ENCODE results near the gene ASPRV1. TPM values are rescaled to one million over a fixed set of nuclear protein-coding genes. Genes with fewer than 3 reads are reported as not detected.

ASPRV1 gene
- total and polyA plus RNA-seq, 2 donors from 2014 or later, result 1.6 to 2.1 TPM

DNA sequence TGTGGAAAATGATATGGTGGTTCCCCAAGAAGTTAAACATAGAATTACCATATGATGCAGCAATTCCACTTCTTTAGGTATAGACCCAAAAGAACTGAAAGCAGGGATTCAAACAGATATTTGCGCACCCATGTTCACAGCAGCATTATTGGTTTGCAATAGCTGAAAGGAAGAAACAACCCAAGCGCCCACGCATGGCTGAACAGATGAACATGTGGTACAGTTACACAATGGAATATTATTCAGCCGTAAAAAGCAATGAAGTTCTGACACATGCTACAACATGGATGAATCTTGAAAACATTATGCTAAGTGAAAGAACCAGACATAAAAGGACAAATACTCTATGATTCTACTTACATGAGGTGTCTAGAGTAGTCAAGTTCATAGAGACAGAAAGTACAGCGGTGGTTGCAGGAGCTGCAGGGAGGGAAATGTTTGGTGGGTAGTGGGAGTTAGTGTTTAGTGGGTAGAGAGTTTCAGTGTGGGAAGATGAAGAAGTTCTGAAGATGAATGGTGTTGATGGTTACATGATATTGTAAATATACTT lies 26.7 kb upstream of the ASPRV1 start:
- Histone ChIP-seq H3K27ac (ENCODE audit: low read depth in 2 of 2, low read length in 2 of 2) (no peak overlapping the region), H3K36me3 (ENCODE audit: control insufficient read depth in 2 of 3, insufficient read depth in 3 of 3, low read length in 3 of 3) (no peaks in the 10 kb centered on the region), H3K9ac (ENCODE audit: low read length in 3 of 3) (no peak overlapping the region), H3K4me1 (ENCODE audit: control insufficient read depth in 2 of 3, insufficient read depth in 2 of 3, low read depth in 1 of 3, low read length in 3 of 3) (no peaks in the 10 kb centered on the region), H3K4me3 (ENCODE audit: low read length in 3 of 3) (no peak overlapping the region), H3K27me3 (ENCODE audit: control insufficient read depth, insufficient read depth, low read length) (no peaks in the 10 kb centered on the region), H3K9me3 (ENCODE audit: control insufficient read depth in 2 of 3, insufficient read depth in 1 of 3, low read length in 3 of 3) (no peaks in the 10 kb centered on the region)
- TF ChIP-seq CTCF (IDR thresholded peaks at IDR 0.05; ENCODE audit: borderline replicate concordance, extremely low read depth, insufficient read depth), result no peak
- intact Hi-C loops (cut with DNase I), result no loop called here
- FAIRE-seq (no peak), DNase-seq (no peak)

DNA sequence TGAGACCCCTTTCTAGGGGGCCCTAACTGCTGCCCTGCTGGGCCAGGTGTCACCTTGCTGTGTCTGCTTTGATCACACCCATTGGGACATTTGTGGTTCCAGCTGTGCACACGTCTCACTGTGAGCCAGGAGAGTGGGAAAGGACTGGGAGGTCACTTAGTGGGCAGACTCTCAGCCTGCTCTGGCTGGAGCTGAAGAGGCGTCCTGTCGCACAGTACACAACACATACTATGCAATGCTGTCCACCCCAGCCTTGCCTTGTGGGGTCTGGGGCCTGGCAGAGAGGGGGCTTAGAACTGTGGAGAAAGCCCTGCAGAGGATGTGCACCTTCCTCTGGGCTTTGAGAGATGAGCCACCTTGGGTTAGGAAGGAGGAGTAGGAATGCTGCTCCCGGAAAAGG lies 25.3 kb upstream of the ASPRV1 start:
- H3K9me3 ChIP-seq (ENCODE audit: control insufficient read depth in 2 of 3, insufficient read depth in 1 of 3, low read length in 3 of 3), result no peaks in the 10 kb centered on the region
- intact Hi-C loops (cut with DNase I), result no loop called here
- FAIRE-seq (no peak), DNase-seq (no peak)
- TF ChIP-seq CTCF (IDR thresholded peaks at IDR 0.05; ENCODE audit: borderline replicate concordance, extremely low read depth, insufficient read depth), result no peak
- no peak overlapping the region for H3K4me3 ChIP-seq (ENCODE audit: low read length in 3 of 3)
- no peak overlapping the region for H3K27ac ChIP-seq (ENCODE audit: low read depth in 2 of 2, low read length in 2 of 2)
- no peaks in the 10 kb centered on the region for H3K27me3 ChIP-seq (ENCODE audit: control insufficient read depth, insufficient read depth, low read length)
- H3K36me3 ChIP-seq (ENCODE audit: control insufficient read depth in 2 of 3, insufficient read depth in 3 of 3, low read length in 3 of 3), result no peaks in the 10 kb centered on the region
- no peak overlapping the region for H3K9ac ChIP-seq (ENCODE audit: low read length in 3 of 3)
- H3K4me1 ChIP-seq (ENCODE audit: control insufficient read depth in 2 of 3, insufficient read depth in 2 of 3, low read depth in 1 of 3, low read length in 3 of 3), result no peaks in the 10 kb centered on the region

DNA sequence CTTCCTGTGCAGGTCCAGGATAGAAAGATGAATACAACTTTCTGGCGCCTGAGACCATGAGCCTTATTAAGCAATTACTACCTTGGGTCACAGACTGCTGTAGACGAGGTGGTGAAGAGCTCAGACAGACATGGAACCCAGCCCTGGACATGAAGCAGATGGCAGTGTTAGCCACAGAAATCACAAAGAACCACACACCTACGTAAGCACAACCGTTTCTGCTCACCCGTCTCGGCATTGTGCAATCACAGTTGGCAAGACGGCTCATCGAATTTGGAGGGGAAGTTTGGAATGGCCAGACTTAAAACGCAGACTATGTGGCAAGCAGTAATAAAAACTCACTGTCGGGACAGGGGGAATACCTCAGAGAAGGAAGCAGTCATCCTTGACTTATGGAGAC lies 24.3 kb upstream of the ASPRV1 start:
- DNase-seq, result no peak
- Histone ChIP-seq H3K27ac (ENCODE audit: low read depth in 2 of 2, low read length in 2 of 2) (no peak overlapping the region), H3K4me3 (ENCODE audit: low read length in 3 of 3) (no peak overlapping the region), H3K36me3 (ENCODE audit: control insufficient read depth in 2 of 3, insufficient read depth in 3 of 3, low read length in 3 of 3) (no peaks in the 10 kb centered on the region), H3K4me1 (ENCODE audit: control insufficient read depth in 2 of 3, insufficient read depth in 2 of 3, low read depth in 1 of 3, low read length in 3 of 3) (no peaks in the 10 kb centered on the region), H3K9ac (ENCODE audit: low read length in 3 of 3) (no peak overlapping the region), H3K27me3 (ENCODE audit: control insufficient read depth, insufficient read depth, low read length) (no peaks in the 10 kb centered on the region), H3K9me3 (ENCODE audit: control insufficient read depth in 2 of 3, insufficient read depth in 1 of 3, low read length in 3 of 3) (no peaks in the 10 kb centered on the region)
- no peak for TF ChIP-seq CTCF (IDR thresholded peaks at IDR 0.05; ENCODE audit: borderline replicate concordance, extremely low read depth, insufficient read depth)
- no peak for FAIRE-seq
- intact Hi-C loops (cut with DNase I), result no loop called here

- H3K36me3 ChIP-seq (ENCODE audit: control insufficient read depth in 2 of 3, insufficient read depth in 3 of 3, low read length in 3 of 3), result no peaks in the 10 kb centered on the region
- no peaks in the 10 kb centered on the region for H3K4me1 ChIP-seq (ENCODE audit: control insufficient read depth in 2 of 3, insufficient read depth in 2 of 3, low read depth in 1 of 3, low read length in 3 of 3)
- no peak for TF ChIP-seq CTCF (IDR thresholded peaks at IDR 0.05; ENCODE audit: borderline replicate concordance, extremely low read depth, insufficient read depth)
- no peak overlapping the region for H3K4me3 ChIP-seq (ENCODE audit: low read length in 3 of 3)
- no peaks in the 10 kb centered on the region for H3K27me3 ChIP-seq (ENCODE audit: control insufficient read depth, insufficient read depth, low read length)
- no peak overlapping the region for H3K9ac ChIP-seq (ENCODE audit: low read length in 3 of 3)
- no peak overlapping the region for H3K27ac ChIP-seq (ENCODE audit: low read depth in 2 of 2, low read length in 2 of 2)
- no peaks in the 10 kb centered on the region for H3K9me3 ChIP-seq (ENCODE audit: control insufficient read depth in 2 of 3, insufficient read depth in 1 of 3, low read length in 3 of 3)
- FAIRE-seq (no peak), DNase-seq (no peak)
- intact Hi-C loops (cut with DNase I), result no loop called here
Observed at GRCh38 chr2:69985216-69985615, 23.8 kb upstream of the ASPRV1 start.
